Naive B cell (primary cell): ENCODE measurements around the gene DIRAS1. TPM values are rescaled to one million over a fixed set of nuclear protein-coding genes. Genes with fewer than 3 reads are reported as not detected.

Source experiments
- ATAC-seq, 2 donors: fragments of 150-1000 bp; cut with Tn5 transposase; 2 replicates each; pipeline ENCODE4 v1.10.0; 2021; ENCODE audit warnings: low read depth in 2 of 2, mild to moderate bottlenecking in 2 of 2, moderate library complexity in 2 of 2
- DNase-seq: peaks from one replicate; pipeline ENCODE4 v3.0.0; 2022
- H3K27ac Mint-ChIP-seq, 6 donors: one replicate each; pipeline ENCODE4 v1.8.0; 2020 to 2022; ENCODE audit warnings: mild to moderate bottlenecking in 6 of 6, mixed read lengths in 6 of 6, moderate library complexity in 5 of 6, inconsistent platforms in 2 of 6
- H3K27me3 Mint-ChIP-seq, 3 donors: one replicate each; pipeline ENCODE4 v1.8.0; 2021 to 2022; ENCODE audit warnings: mixed read lengths in 3 of 3, mild to moderate bottlenecking in 1 of 3
- H3K36me3 Mint-ChIP-seq, 2 donors: one replicate each; pipeline ENCODE4 v1.8.0; 2020 to 2022; ENCODE audit warnings: mixed read lengths in 2 of 2, inconsistent platforms in 1 of 2, mild to moderate bottlenecking in 1 of 2
- H3K4me1 Mint-ChIP-seq, 3 donors: one replicate each; pipeline ENCODE4 v1.8.0; 2020 to 2022; ENCODE audit warnings: mixed read lengths in 3 of 3, inconsistent platforms in 1 of 3, mild to moderate bottlenecking in 1 of 3, moderate library complexity in 1 of 3
- H3K4me3 Mint-ChIP-seq, 8 donors: one replicate each; pipeline ENCODE4 v1.8.0; 2020 to 2022; ENCODE audit warnings: mild to moderate bottlenecking in 8 of 8, mixed read lengths in 8 of 8, moderate library complexity in 8 of 8, inconsistent platforms in 2 of 8
- H3K9me3 Mint-ChIP-seq, 7 donors: one replicate each; pipeline ENCODE4 v1.8.0; 2020 to 2022; ENCODE audit warnings: mixed read lengths in 7 of 7, mild to moderate bottlenecking in 5 of 7, inconsistent platforms in 2 of 7, moderate library complexity in 1 of 7
- polyA plus RNA-seq, 6 donors: library from polyadenylated mRNA; unstranded; fragments of 300-500 nt; fragmentation: Illumina TruSeq; gene quantifications; one replicate each; pipeline ENCODE4 v1.2.3, GENCODE V29; 2021; ENCODE audit warnings: low read depth in 6 of 6

Gene DIRAS1
- 1 to 10 TPM in 5 of 6 donors, under 1 TPM in 1; 0.92 to 2.7 (median 1.5) TPM for polyA plus RNA-seq

- Mint-ChIP-seq H3K4me3 (peak within 1 kb of the TSS; percentile 78 to 93 (median 85)), H3K27ac (peak within 1 kb of the TSS; percentile 69 to 97 (median 81)), H3K9me3 (peaks cover 0 to under 1% (median under 1%) of the 10 kb centered on the region in 7 donors), H3K36me3 (peaks cover under 1 to 2% of the 10 kb centered on the region in 2 donors), H3K4me1 (peaks cover 13 to 35% (median 29%) of the 10 kb centered on the region in 3 donors), H3K27me3 (peaks cover 0 to 8% (median 0%) of the 10 kb centered on the region in 3 donors)
- DNase-seq = no peak
- ATAC-seq = peak; percentile 40 to 45
Measured at GRCh38 chr19:2720777-2721569, at the start of gene DIRAS1. DIRAS1 (minus strand) TSS chr19:2721372; CDS start chr19:2717806, 3,566 bp downstream.

GRCh38 chr19:2770055-2771013, 49.2 kb upstream of the DIRAS1 start:
- Mint-ChIP-seq H3K27me3 (no peaks in the 10 kb centered on the region), H3K9me3 (no peaks in the 10 kb centered on the region), H3K27ac (peak overlapping the region in 3 of 6 donors; percentile 23 to 85 (median 33)), H3K4me3 (no peak overlapping the region), H3K36me3 (peaks cover 0 to under 1% of the 10 kb centered on the region in 2 donors), H3K4me1 (peaks cover 10 to 26% (median 11%) of the 10 kb centered on the region in 3 donors)
- ATAC-seq = no peak
- no peak for DNase-seq

- H3K4me3 Mint-ChIP-seq = no peak overlapping the region
- peak overlapping the region in 2 of 6 donors; percentile 39 to 80 for H3K27ac Mint-ChIP-seq
- no peaks in the 10 kb centered on the region for H3K9me3 Mint-ChIP-seq
- no peaks in the 10 kb centered on the region for H3K27me3 Mint-ChIP-seq
- H3K36me3 Mint-ChIP-seq = peaks cover 0 to 7% of the 10 kb centered on the region in 2 donors
- peaks cover 0 to 16% (median 5%) of the 10 kb centered on the region in 3 donors for H3K4me1 Mint-ChIP-seq
- DNase-seq (no peak), ATAC-seq (no peak)
Measured at GRCh38 chr19:2769218-2769617, 48.0 kb upstream of the DIRAS1 start.

GRCh38 chr19:2768365-2769132, 47.4 kb upstream of the DIRAS1 start:
- ATAC-seq (no peak), DNase-seq (no peak)
- Mint-ChIP-seq H3K27me3 (no peaks in the 10 kb centered on the region), H3K4me3 (no peak overlapping the region), H3K27ac (peak overlapping the region in 1 of 6 donors; percentile 83), H3K36me3 (peaks cover 0 to 7% of the 10 kb centered on the region in 2 donors), H3K9me3 (no peaks in the 10 kb centered on the region), H3K4me1 (peaks cover 0 to 15% (median 4%) of the 10 kb centered on the region in 3 donors)

GRCh38 chr19:2767688-2768087, 46.5 kb upstream of the DIRAS1 start:
- Mint-ChIP-seq H3K27me3 (no peaks in the 10 kb centered on the region), H3K36me3 (peaks cover 0 to 7% of the 10 kb centered on the region in 2 donors), H3K4me3 (no peak overlapping the region), H3K9me3 (no peaks in the 10 kb centered on the region), H3K4me1 (peaks cover 0 to 15% (median 4%) of the 10 kb centered on the region in 3 donors), H3K27ac (no peak overlapping the region)
- DNase-seq (no peak), ATAC-seq (no peak)

- peaks cover 0 to 14% of the 10 kb centered on the region in 2 donors for H3K36me3 Mint-ChIP-seq
- H3K4me1 Mint-ChIP-seq = peaks cover 0 to 8% (median 0%) of the 10 kb centered on the region in 3 donors
- ATAC-seq (no peak), DNase-seq (no peak)
- H3K27me3 Mint-ChIP-seq = no peaks in the 10 kb centered on the region
- H3K4me3 Mint-ChIP-seq = no peak overlapping the region
- peak overlapping the region in 1 of 6 donors; percentile 43 for H3K27ac Mint-ChIP-seq
- H3K9me3 Mint-ChIP-seq = no peaks in the 10 kb centered on the region
Measured at GRCh38 chr19:2766594-2767372, 45.6 kb upstream of the DIRAS1 start.

- Mint-ChIP-seq H3K4me3 (no peak overlapping the region), H3K36me3 (peaks cover 0 to 14% of the 10 kb centered on the region in 2 donors), H3K27me3 (no peaks in the 10 kb centered on the region), H3K27ac (no peak overlapping the region), H3K9me3 (no peaks in the 10 kb centered on the region), H3K4me1 (peaks cover 0 to 4% (median 0%) of the 10 kb centered on the region in 3 donors)
- no peak for ATAC-seq
- no peak for DNase-seq
Measured at GRCh38 chr19:2765376-2765775, 44.2 kb upstream of the DIRAS1 start.

GRCh38 chr19:2764945-2765344, 43.8 kb upstream of the DIRAS1 start:
- Mint-ChIP-seq H3K36me3 (peaks cover 0 to 14% of the 10 kb centered on the region in 2 donors), H3K4me1 (no peaks in the 10 kb centered on the region), H3K27me3 (no peaks in the 10 kb centered on the region), H3K9me3 (no peaks in the 10 kb centered on the region), H3K27ac (peak overlapping the region in 1 of 6 donors; percentile 41), H3K4me3 (no peak overlapping the region)
- ATAC-seq = no peak
- no peak for DNase-seq

GRCh38 chr19:2763687-2764086, 42.5 kb upstream of the DIRAS1 start:
- no peaks in the 10 kb centered on the region for H3K27me3 Mint-ChIP-seq
- DNase-seq = no peak
- H3K4me1 Mint-ChIP-seq = peaks cover 0 to 2% (median 0%) of the 10 kb centered on the region in 3 donors
- H3K4me3 Mint-ChIP-seq = no peak overlapping the region
- peaks cover 6 to 14% of the 10 kb centered on the region in 2 donors for H3K36me3 Mint-ChIP-seq
- no peak for ATAC-seq
- H3K27ac Mint-ChIP-seq = no peak overlapping the region
- no peaks in the 10 kb centered on the region for H3K9me3 Mint-ChIP-seq

GRCh38 chr19:2762783-2763496, 41.8 kb upstream of the DIRAS1 start:
- H3K27ac Mint-ChIP-seq = peak overlapping the region in 3 of 6 donors; percentile 26 to 84 (median 78)
- no peaks in the 10 kb centered on the region for H3K27me3 Mint-ChIP-seq
- no peaks in the 10 kb centered on the region for H3K9me3 Mint-ChIP-seq
- no peak for ATAC-seq
- no peak overlapping the region for H3K4me3 Mint-ChIP-seq
- DNase-seq = no peak
- peaks cover 0 to 2% (median 0%) of the 10 kb centered on the region in 3 donors for H3K4me1 Mint-ChIP-seq
- peaks cover 6 to 14% of the 10 kb centered on the region in 2 donors for H3K36me3 Mint-ChIP-seq

GRCh38 chr19:2761876-2762782, 41.0 kb upstream of the DIRAS1 start:
- no peaks in the 10 kb centered on the region for H3K9me3 Mint-ChIP-seq
- no peaks in the 10 kb centered on the region for H3K27me3 Mint-ChIP-seq
- peaks cover 0 to 6% (median 2%) of the 10 kb centered on the region in 3 donors for H3K4me1 Mint-ChIP-seq
- peak overlapping the region in 2 of 6 donors; percentile 9 to 26 for H3K27ac Mint-ChIP-seq
- H3K4me3 Mint-ChIP-seq = peak overlapping the region in 1 of 8 donors; percentile 47
- ATAC-seq = no peak
- peaks cover 6 to 21% of the 10 kb centered on the region in 2 donors for H3K36me3 Mint-ChIP-seq
- DNase-seq = no peak
